ENCODE measurements around the gene TBX20.
"Not testable (repeated sequence)": the region's sequence is repeated elsewhere in the genome, so short reads cannot be mapped to it uniquely, and the experiment has no call there.

TBX20 gene

GRCh38 chr7:35255443-35256255 lies 1.7 kb upstream of the TBX20 start:
- DNase-seq (ENCODE audit: low read depth): no peak

GRCh38 chr7:35254496-35255442 lies 869 bp upstream of the TBX20 start:
- DNase-seq (ENCODE audit: low read depth): no peak

GRCh38 chr7:35253460-35253709 lies 515 bp downstream of the TBX20 start:
- no peak for DNase-seq (ENCODE audit: low read depth)

GRCh38 chr7:35252612-35253459 lies 1.1 kb downstream of the TBX20 start:
- DNase-seq (ENCODE audit: low read depth): no peak

- DNase-seq (ENCODE audit: low read depth): no peak
Observed at GRCh38 chr7:35251606-35252310, 2.1 kb downstream of the TBX20 start.

GRCh38 chr7:35250941-35251340 lies 3.0 kb downstream of the TBX20 start:
- DNase-seq (ENCODE audit: low read depth): no peak

- no peak for DNase-seq (ENCODE audit: low read depth)
Observed at GRCh38 chr7:35250452-35250851, 3.4 kb downstream of the TBX20 start.

GRCh38 chr7:35249537-35249907 lies 4.4 kb downstream of the TBX20 start:
- DNase-seq (ENCODE audit: low read depth): no peak

- DNase-seq (ENCODE audit: low read depth): no peak
Observed at GRCh38 chr7:35248576-35249536, 5.0 kb downstream of the TBX20 start.

GRCh38 chr7:35246819-35247218 lies 7.1 kb downstream of the TBX20 start:
- no peak for DNase-seq (ENCODE audit: low read depth)

GRCh38 chr7:35241884-35242283 lies 12.0 kb downstream of the TBX20 start:
- DNase-seq (ENCODE audit: low read depth): no peak

- DNase-seq (ENCODE audit: low read depth): no peak
Observed at GRCh38 chr7:35241436-35241835, 12.5 kb downstream of the TBX20 start.

- DNase-seq (ENCODE audit: low read depth): not testable (repeated sequence)
Observed at GRCh38 chr7:35241008-35241407, 12.9 kb downstream of the TBX20 start.

GRCh38 chr7:35238456-35238855 lies 15.4 kb downstream of the TBX20 start:
- not testable (repeated sequence) for DNase-seq (ENCODE audit: low read depth)

GRCh38 chr7:35232994-35233393 lies 20.9 kb downstream of the TBX20 start:
- no peak for DNase-seq (ENCODE audit: low read depth)

- not testable (repeated sequence) for DNase-seq (ENCODE audit: low read depth)
Observed at GRCh38 chr7:35231221-35231620, 22.7 kb downstream of the TBX20 start.

- DNase-seq (ENCODE audit: low read depth): not testable (repeated sequence)
Observed at GRCh38 chr7:35229116-35229780, 24.7 kb downstream of the TBX20 start.

- DNase-seq (ENCODE audit: low read depth): not testable (repeated sequence)
Observed at GRCh38 chr7:35228496-35229051, 25.3 kb downstream of the TBX20 start.

- DNase-seq (ENCODE audit: low read depth): not testable (repeated sequence)
Observed at GRCh38 chr7:35227438-35227837, 26.5 kb downstream of the TBX20 start.

- not testable (repeated sequence) for DNase-seq (ENCODE audit: low read depth)
Observed at GRCh38 chr7:35222445-35222844, 31.5 kb downstream of the TBX20 start.

Data from fibroblast of gingiva (primary cell).